Loucy (cell line): ENCODE results near the gene PTGR2.

Source experiments
- H2AFZ ChIP-seq: fragments of 200-600 bp; sonication (generic); 2 replicates; pipeline ENCODE4 v1.6.0; 2016; ENCODE audit warnings: antibody characterized with exemption, mild to moderate bottlenecking, low read length, moderate library complexity
- H3F3A ChIP-seq: fragments of 200-600 bp; 2 replicates; pipeline ENCODE4 v1.6.0; 2016; ENCODE audit warnings: antibody characterized with exemption, low read depth, mild to moderate bottlenecking
- H3K27me3 ChIP-seq: fragments of 200-600 bp; sonication (generic); 2 replicates; pipeline ENCODE4 v1.6.1; 2014; ENCODE audit warnings: low read length, mild to moderate bottlenecking; ENCODE audit not compliant: insufficient read depth, poor library complexity, severe bottlenecking
- H3K36me3 ChIP-seq: fragments of 200-600 bp; sonication (generic); 2 replicates; pipeline ENCODE4 v1.6.1; 2016; ENCODE audit warnings: low read length; ENCODE audit not compliant: insufficient read depth
- H3K4me1 ChIP-seq: fragments of 200-600 bp; sonication (generic); 2 replicates; pipeline ENCODE4 v1.5.1; 2014; ENCODE audit warnings: low read length, mild to moderate bottlenecking; ENCODE audit not compliant: insufficient read depth, poor library complexity, severe bottlenecking
- H3K4me2 ChIP-seq: fragments of 200-600 bp; sonication (generic); 2 replicates; pipeline ENCODE4 v1.6.0; 2014; ENCODE audit warnings: antibody characterized with exemption, low read length, low read depth, mild to moderate bottlenecking; ENCODE audit not compliant: poor library complexity, severe bottlenecking
- H3K4me3 ChIP-seq: fragments of 200-600 bp; sonication (generic); 2 replicates; pipeline ENCODE4 v1.5.1; 2014; ENCODE audit warnings: low read length, mild to moderate bottlenecking, mixed read lengths; ENCODE audit not compliant: poor library complexity, severe bottlenecking
- H3K79me2 ChIP-seq: fragments of 200-600 bp; sonication (generic); 2 replicates; pipeline ENCODE4 v1.6.1; 2014; ENCODE audit warnings: low read length; ENCODE audit not compliant: insufficient read depth
- H3K9ac ChIP-seq: fragments of 200-600 bp; sonication (generic); 2 replicates; pipeline ENCODE4 v1.6.0; 2014; ENCODE audit warnings: mild to moderate bottlenecking, low read depth, low read length, moderate library complexity; ENCODE audit not compliant: poor library complexity, severe bottlenecking
- H3K9me2 ChIP-seq: fragments of 200-600 bp; sonication (generic); replicated peaks from 2 replicates; pipeline ENCODE4 v1.6.1; 2016; ENCODE audit warnings: low read depth, low read length, mixed read lengths
- H3K9me3 ChIP-seq: fragments of 200-600 bp; sonication (generic); 2 replicates; pipeline ENCODE4 v1.6.1; 2014; ENCODE audit warnings: mild to moderate bottlenecking, antibody characterized with exemption, low read length, low read depth; ENCODE audit not compliant: insufficient read depth
- H4K20me1 ChIP-seq: fragments of 200-600 bp; sonication (generic); 2 replicates; pipeline ENCODE4 v1.6.0; 2014; ENCODE audit warnings: antibody characterized with exemption, low read length, mild to moderate bottlenecking; ENCODE audit not compliant: insufficient read depth, poor library complexity, severe bottlenecking
- CTCF ChIP-seq: fragments of 200-600 bp; sonication (generic); conservative IDR thresholded peaks from 2 replicates; pipeline ENCODE4 v1.5.1; 2014; ENCODE audit warnings: mild to moderate bottlenecking, antibody characterized with exemption, low read length
- EZH2phosphoT487 ChIP-seq: fragments of 200-600 bp; IDR thresholded peaks from 2 replicates; pipeline ENCODE4 v1.6.1; 2018; ENCODE audit warnings: antibody characterized with exemption, mild to moderate bottlenecking, moderate library complexity, borderline replicate concordance

Gene PTGR2

DNA sequence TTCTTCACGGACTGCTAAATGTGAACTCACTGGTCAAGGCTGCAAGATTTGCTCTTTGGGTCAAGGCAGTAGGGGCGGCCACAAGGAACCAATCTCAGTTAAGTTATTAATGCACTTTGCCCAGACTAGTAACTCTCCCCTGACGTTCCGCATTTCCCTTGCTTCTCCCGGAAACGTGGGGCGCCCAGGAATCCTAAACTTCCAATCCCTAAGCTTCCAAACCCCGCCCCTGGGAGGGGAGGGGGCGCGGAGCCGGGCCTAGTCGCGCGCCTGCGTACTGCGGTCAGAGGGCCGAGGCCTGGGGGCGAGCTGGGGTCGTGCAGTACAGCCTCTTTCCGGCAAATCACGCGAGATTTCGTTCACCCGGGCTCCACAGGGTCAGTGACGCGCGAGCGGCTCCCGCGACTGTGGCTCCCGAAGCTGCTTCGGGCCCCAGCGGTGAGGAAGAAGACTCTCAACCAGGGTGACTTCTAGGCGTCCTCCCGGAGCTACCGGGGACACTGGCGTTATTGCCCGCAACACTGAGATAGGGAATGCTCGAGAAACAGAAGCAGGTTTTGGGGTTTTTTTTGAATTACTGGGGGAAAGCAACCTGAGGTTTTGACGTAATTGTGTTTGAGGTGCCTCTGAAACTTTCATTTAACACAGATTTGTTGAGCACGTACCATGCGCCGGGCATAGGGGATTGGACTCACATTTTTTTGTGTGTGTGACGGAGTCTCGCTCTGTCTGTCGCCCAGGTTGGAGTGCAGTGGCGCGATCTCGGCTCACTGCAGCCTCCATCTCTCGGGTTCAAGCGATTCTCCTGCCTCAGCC, at the start of gene PTGR2:
Gene PTGR2 (plus strand): TSS at position 265 of the 816 bp plus-strand sequence. CDS start 7,032 bp downstream, outside the sequence.
- H3K4me3 ChIP-seq: peak within 1 kb of the TSS; percentile 81
- peaks cover 8% of the 10 kb centered on the region for H3K4me1 ChIP-seq
- no peaks in the 10 kb centered on the region for H3K27me3 ChIP-seq
- H3K9me2 ChIP-seq: no peaks in the 10 kb centered on the region
- H3K9ac ChIP-seq: peak within 1 kb of the TSS; percentile 91
- no peaks in the 10 kb centered on the region for H3K36me3 ChIP-seq
- peak within 1 kb of the TSS; percentile 95 for H2AFZ ChIP-seq
- H3K79me2 ChIP-seq: peaks cover 8% of the 10 kb centered on the region; the same call in 1 of the 2 replicates
- TF ChIP-seq EZH2phosphoT487 (no peak), CTCF (no peak)
- H4K20me1 ChIP-seq: no peaks in the 10 kb centered on the region
- no peaks in the 10 kb centered on the region for H3K9me3 ChIP-seq
- H3K4me2 ChIP-seq: peak within 1 kb of the TSS; percentile 95
- peaks cover 6% of the 10 kb centered on the region for H3F3A ChIP-seq

DNA sequence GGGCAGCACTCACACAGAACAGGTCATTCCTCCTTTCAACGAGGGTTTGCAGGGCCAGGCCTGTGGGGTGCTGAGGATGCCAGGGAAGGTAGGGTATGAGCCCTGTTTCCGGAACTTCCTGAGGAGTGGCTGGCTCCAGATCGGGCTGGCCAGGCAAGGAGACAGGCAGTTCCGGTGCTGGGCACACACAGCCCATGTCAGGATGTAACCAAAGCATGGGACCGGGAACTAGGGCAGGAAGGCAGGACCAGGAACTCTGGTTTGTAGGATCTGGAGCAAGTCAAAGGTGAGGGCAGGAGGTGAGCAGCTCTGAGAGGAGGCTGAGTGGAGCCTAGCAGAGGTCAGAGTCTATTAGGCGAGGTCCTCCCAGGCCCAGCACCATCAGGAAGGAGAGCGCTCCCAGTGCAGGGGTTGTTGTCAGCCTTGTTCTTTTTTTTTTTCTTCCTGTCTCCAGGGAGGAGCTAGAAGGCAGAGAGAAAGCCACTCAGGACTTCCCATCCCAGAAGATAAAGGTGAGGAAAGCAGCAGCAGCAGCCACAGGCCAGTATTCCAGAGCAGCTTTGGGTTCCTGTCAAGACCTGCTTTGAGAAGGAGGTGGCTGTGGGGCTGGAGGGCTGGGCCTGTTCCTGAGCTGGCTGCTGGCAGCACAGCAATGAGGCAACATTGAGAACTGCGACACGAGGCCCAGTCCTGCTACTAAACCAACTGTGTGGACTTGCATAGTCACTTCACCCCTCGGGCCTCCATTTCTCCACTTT, 49.0 kb upstream of the PTGR2 start:
- H3F3A ChIP-seq: no peaks in the 10 kb centered on the region
- no peaks in the 10 kb centered on the region for H3K36me3 ChIP-seq
- H4K20me1 ChIP-seq: no peaks in the 10 kb centered on the region
- no peaks in the 10 kb centered on the region for H3K4me1 ChIP-seq
- no peaks in the 10 kb centered on the region for H3K9me2 ChIP-seq
- H3K4me2 ChIP-seq: no peak overlapping the region
- TF ChIP-seq CTCF (no peak), EZH2phosphoT487 (no peak)
- H3K27me3 ChIP-seq: no peaks in the 10 kb centered on the region
- no peak overlapping the region for H3K9ac ChIP-seq
- no peaks in the 10 kb centered on the region for H3K9me3 ChIP-seq
- H3K79me2 ChIP-seq: no peaks in the 10 kb centered on the region
- no peak overlapping the region for H3K4me3 ChIP-seq
- peak overlapping the region; percentile 58; the same call in 1 of the 2 replicates for H2AFZ ChIP-seq

DNA sequence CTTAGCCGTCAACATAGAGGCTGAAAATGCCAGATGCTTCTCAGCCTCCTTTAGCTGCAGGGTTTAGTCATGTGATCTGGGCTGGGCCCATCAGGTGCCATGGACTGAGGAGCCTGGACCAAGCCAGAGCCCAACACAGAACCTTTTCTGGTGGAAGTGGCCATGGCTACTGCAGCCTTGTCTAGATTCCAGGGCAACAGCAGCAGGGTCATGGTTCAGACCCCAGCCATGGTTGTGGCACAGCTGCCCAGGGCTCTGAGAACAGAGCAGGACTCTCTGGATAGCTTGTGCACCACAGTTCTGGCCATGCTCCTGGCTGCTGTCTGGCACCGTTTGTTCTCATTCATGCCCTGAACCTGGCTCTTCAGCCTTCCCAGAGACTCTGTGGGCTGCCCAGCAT, 47.0 kb upstream of the PTGR2 start:
- Histone ChIP-seq H3K9me2 (no peaks in the 10 kb centered on the region), H3F3A (no peaks in the 10 kb centered on the region), H3K4me3 (no peak overlapping the region), H3K79me2 (no peaks in the 10 kb centered on the region), H3K27me3 (no peaks in the 10 kb centered on the region), H3K36me3 (no peaks in the 10 kb centered on the region), H3K4me1 (no peaks in the 10 kb centered on the region), H3K9ac (no peak overlapping the region), H3K9me3 (no peaks in the 10 kb centered on the region), H2AFZ (no peak overlapping the region), H3K4me2 (no peak overlapping the region), H4K20me1 (no peaks in the 10 kb centered on the region)
- TF ChIP-seq CTCF (no peak), EZH2phosphoT487 (no peak)
